Mesenchymal stem cell (in vitro differentiated cells and primary cell): ENCODE data around the gene PLCG2.

Experiments
- DNase-seq: peaks from one replicate; pipeline ENCODE4 v3.0.0-alpha.2; 2013
- H2AFZ ChIP-seq: one replicate; pipeline ENCODE4 v1.6.1; 2013; ENCODE audit warnings: low read depth, mild to moderate bottlenecking, control low read depth, inconsistent platforms, low read length, moderate library complexity
- H2AK5ac ChIP-seq: 2 replicates; pipeline ENCODE4 v1.6.1; 2013; ENCODE audit warnings: low read length, moderate library complexity, mild to moderate bottlenecking, inconsistent platforms; ENCODE audit not compliant: severe bottlenecking
- H2BK120ac ChIP-seq: one replicate; pipeline ENCODE4 v1.6.1; 2013; ENCODE audit warnings: low read depth, mild to moderate bottlenecking, inconsistent platforms, low read length, moderate library complexity
- H2BK12ac ChIP-seq, 2 experiments: one replicate each; pipeline ENCODE4 v1.6.1; 2013; ENCODE audit warnings: inconsistent platforms in 2 of 2, low read length in 2 of 2, mild to moderate bottlenecking in 2 of 2, moderate library complexity in 2 of 2, control low read depth in 1 of 2
- H2BK15ac ChIP-seq: one replicate; pipeline ENCODE4 v1.6.1; 2013; ENCODE audit warnings: mild to moderate bottlenecking, low read depth, inconsistent platforms; ENCODE audit not compliant: poor library complexity, severe bottlenecking
- H2BK5ac ChIP-seq: 2 replicates; pipeline ENCODE4 v1.6.1; 2013; ENCODE audit warnings: low read depth, mild to moderate bottlenecking, low read length, control low read depth, inconsistent platforms; ENCODE audit not compliant: poor library complexity, severe bottlenecking
- H3K14ac ChIP-seq, 2 experiments: one replicate each; pipeline ENCODE4 v1.6.1; 2013; ENCODE audit warnings: inconsistent platforms in 2 of 2, low read length in 2 of 2, control low read depth in 1 of 2, mild to moderate bottlenecking in 1 of 2, moderate library complexity in 1 of 2
- H3K18ac ChIP-seq, 2 experiments: one replicate each; pipeline ENCODE4 v1.6.1; 2013; ENCODE audit warnings: inconsistent platforms in 2 of 2, low read length in 2 of 2, control low read depth in 1 of 2, low read depth in 1 of 2, mild to moderate bottlenecking in 1 of 2
- H3K23ac ChIP-seq, 2 experiments: one replicate each; pipeline ENCODE4 v1.6.1; 2013; ENCODE audit warnings: inconsistent platforms in 2 of 2, low read length in 2 of 2, mild to moderate bottlenecking in 2 of 2, moderate library complexity in 2 of 2, control low read depth in 1 of 2
- H3K27ac ChIP-seq: 2 replicates; pipeline ENCODE4 v1.5.1; 2013; ENCODE audit warnings: mild to moderate bottlenecking, moderate library complexity, low read length, control low read depth, inconsistent platforms; ENCODE audit not compliant: poor library complexity, severe bottlenecking
- H3K27me3 ChIP-seq, 2 experiments: 2 replicates each; pipeline versions ENCODE4 v1.6.1 to v1.7.0; 2013; ENCODE audit warnings: low read length in 2 of 2, mild to moderate bottlenecking in 2 of 2, moderate library complexity in 2 of 2, control low read depth in 1 of 2, inconsistent platforms in 1 of 2; ENCODE audit not compliant: control insufficient read depth in 1 of 2, insufficient read depth in 1 of 2
- H3K36me3 ChIP-seq, 2 experiments: 2 replicates each; pipeline versions ENCODE4 v1.6.1 to v1.7.0; 2013; ENCODE audit warnings: low read length in 2 of 2, control low read depth in 1 of 2, inconsistent platforms in 1 of 2, low read depth in 1 of 2, mild to moderate bottlenecking in 1 of 2; ENCODE audit not compliant: insufficient read depth in 2 of 2, control insufficient read depth in 1 of 2
- H3K4ac ChIP-seq, 2 experiments: one replicate each; pipeline ENCODE4 v1.6.1; 2013; ENCODE audit warnings: inconsistent platforms in 2 of 2, low read length in 2 of 2, mild to moderate bottlenecking in 2 of 2, moderate library complexity in 2 of 2, control low read depth in 1 of 2, low read depth in 1 of 2
- H3K4me1 ChIP-seq: 2 replicates; pipeline ENCODE4 v1.6.1; 2013; ENCODE audit warnings: low read depth, low read length, control low read depth; ENCODE audit not compliant: control insufficient read depth, insufficient read depth
- H3K4me2 ChIP-seq: 2 replicates; pipeline ENCODE4 v1.6.1; 2013; ENCODE audit warnings: low read length, mild to moderate bottlenecking, inconsistent platforms; ENCODE audit not compliant: poor library complexity, severe bottlenecking
- H3K4me3 ChIP-seq, 2 experiments: 2 replicates each; pipeline versions ENCODE4 v1.5.1 to v1.7.0; 2013; ENCODE audit warnings: low read length in 2 of 2, mild to moderate bottlenecking in 2 of 2, control low read depth in 1 of 2, low read depth in 1 of 2; ENCODE audit not compliant: insufficient read depth in 1 of 2
- H3K79me1 ChIP-seq: replicated peaks from 2 replicates; pipeline ENCODE4 v1.6.1; 2013; ENCODE audit warnings: mild to moderate bottlenecking, control low read depth, low read length, inconsistent platforms; ENCODE audit not compliant: poor library complexity, severe bottlenecking
- H3K9ac ChIP-seq: 2 replicates; pipeline ENCODE4 v1.7.0; 2013; ENCODE audit warnings: mild to moderate bottlenecking, low read length, moderate library complexity
- H3K9me3 ChIP-seq: 2 replicates; pipeline ENCODE4 v1.7.0; 2013; ENCODE audit warnings: mild to moderate bottlenecking, low read length; ENCODE audit not compliant: control insufficient read depth
- H4K8ac ChIP-seq: one replicate; pipeline ENCODE4 v1.6.1; 2013; ENCODE audit warnings: inconsistent platforms, mild to moderate bottlenecking, low read length, moderate library complexity
- H4K91ac ChIP-seq: one replicate; pipeline ENCODE4 v1.6.1; 2013; ENCODE audit warnings: mild to moderate bottlenecking, low read length, inconsistent platforms
- WGBS: methylation state at CpG from one replicate; pipeline ENCODE4 v1.1.7; 2013; ENCODE audit warnings: mixed read lengths; 5-methylcytosine and 5-hydroxymethylcytosine counted together

Gene PLCG2

DNA sequence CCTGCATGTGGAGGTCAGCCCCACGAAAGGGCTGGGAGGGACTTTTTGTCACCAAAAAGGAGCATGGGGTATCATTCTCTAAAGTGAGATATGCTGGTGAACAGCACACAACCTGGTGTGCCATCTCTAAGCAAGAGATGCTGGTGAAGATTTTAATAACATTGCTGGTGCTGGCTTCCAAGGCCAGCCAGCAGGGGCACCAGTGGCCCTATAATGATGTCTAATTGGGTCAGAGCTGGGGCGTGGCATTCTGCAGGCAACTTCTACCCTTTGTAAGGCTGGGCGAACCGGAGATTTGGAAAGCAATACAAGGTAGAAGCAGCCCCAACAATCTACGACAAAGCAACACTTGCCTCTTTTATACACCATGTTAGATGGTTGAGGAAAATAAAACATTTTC is 215.4 kb downstream of the PLCG2 start:
- Histone ChIP-seq H3K36me3 (no peaks in the 10 kb centered on the region), H2AK5ac (no peak overlapping the region), H3K4me3 (no peak overlapping the region), H2BK120ac (no peak overlapping the region), H2BK5ac (no peak overlapping the region), H3K4me1 (peaks cover 3% of the 10 kb centered on the region), H3K14ac (no peak overlapping the region), H2BK15ac (no peak overlapping the region), H4K8ac (no peak overlapping the region), H3K9me3 (no peaks in the 10 kb centered on the region), H3K23ac (no peak overlapping the region), H3K79me1 (no peaks in the 10 kb centered on the region), H4K91ac (no peak overlapping the region), H2BK12ac (no peak overlapping the region), H2AFZ (no peak overlapping the region), H3K27me3 (peaks cover 4 to 10% of the 10 kb centered on the region in 2 experiments), H3K9ac (no peak overlapping the region), H3K4ac (no peak overlapping the region), H3K4me2 (no peak overlapping the region), H3K27ac (no peak overlapping the region), H3K18ac (no peak overlapping the region)
- DNase-seq: no peak
- WGBS: 64% methylated on average over 2 of the region's 5 CpGs

DNA sequence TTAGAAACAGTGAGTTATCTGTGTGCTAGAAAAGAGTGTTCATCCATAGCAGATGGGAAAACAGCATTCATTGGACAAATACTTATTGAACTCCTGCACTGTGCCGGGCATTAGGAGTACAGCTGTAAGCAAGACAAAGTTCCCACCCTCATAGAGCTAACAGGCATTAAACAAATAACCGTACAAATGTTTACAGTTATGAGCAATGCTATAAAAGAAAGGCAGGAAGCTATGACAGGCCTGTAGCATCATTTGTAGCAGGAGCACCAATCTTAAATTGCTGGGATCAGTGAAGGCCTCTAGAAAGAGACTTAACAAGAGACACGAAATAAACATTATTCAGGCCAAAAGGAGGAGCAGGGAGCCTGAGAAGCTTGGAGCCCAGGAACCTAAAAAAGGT is 216.6 kb downstream of the PLCG2 start:
- Histone ChIP-seq H3K9me3 (no peaks in the 10 kb centered on the region), H3K4me1 (peaks cover 3% of the 10 kb centered on the region), H2AFZ (no peak overlapping the region), H3K9ac (no peak overlapping the region), H3K4ac (no peak overlapping the region), H3K27me3 (peaks cover 0 to 10% of the 10 kb centered on the region in 2 experiments), H2AK5ac (no peak overlapping the region), H3K79me1 (no peaks in the 10 kb centered on the region), H4K8ac (no peak overlapping the region), H2BK12ac (no peak overlapping the region), H3K23ac (no peak overlapping the region), H2BK120ac (no peak overlapping the region), H3K4me2 (no peak overlapping the region), H4K91ac (no peak overlapping the region), H3K27ac (no peak overlapping the region), H2BK5ac (no peak overlapping the region), H3K36me3 (no peaks in the 10 kb centered on the region), H2BK15ac (no peak overlapping the region), H3K18ac (no peak overlapping the region), H3K14ac (no peak overlapping the region), H3K4me3 (no peak overlapping the region)
- peak; percentile 43 for DNase-seq
- 53% methylated on average over 2 of the region's 3 CpGs for WGBS

DNA sequence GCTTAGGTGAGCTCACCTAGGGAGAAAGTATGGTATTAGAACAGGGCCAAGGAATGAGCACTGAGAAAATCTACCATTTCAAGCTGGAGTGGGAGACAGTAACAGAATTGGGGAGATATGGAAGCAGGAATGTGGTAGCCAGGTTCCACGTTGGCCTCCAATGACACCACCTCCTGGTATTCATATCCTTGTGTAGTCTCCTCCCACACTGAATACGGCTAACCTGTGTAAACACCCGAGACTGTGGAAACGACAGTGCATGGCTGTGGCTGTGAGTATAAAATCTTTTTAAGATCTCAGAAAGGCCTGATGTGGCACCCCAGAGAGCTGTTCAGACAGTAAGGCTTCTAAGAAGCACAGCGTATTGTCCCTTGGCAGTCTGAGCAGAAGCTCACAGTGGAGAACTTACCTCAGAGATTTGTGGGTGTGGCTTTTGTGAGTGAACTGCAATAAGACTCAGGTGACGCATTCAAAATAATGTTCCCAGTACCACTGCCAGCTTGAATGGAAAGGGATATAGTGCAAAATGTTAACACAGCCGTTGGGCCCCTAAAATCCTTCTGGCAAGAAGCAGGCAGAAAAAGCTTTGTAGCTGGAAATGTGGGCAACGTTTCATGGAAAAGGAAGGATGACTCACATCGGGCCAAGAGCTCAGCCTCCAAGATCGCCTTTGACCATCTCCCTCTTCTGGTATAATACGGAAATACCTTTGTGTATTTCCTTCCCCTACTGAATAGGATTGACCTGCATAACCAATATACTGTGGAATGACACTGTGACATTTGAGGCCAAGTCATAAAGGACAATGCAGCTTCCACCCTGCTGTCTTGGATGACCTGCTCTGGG is 217.8 kb downstream of the PLCG2 start:
- peak overlapping the region; percentile 35 for H4K91ac ChIP-seq
- WGBS: 59% methylated on average over 8 of the region's 11 CpGs

DNA sequence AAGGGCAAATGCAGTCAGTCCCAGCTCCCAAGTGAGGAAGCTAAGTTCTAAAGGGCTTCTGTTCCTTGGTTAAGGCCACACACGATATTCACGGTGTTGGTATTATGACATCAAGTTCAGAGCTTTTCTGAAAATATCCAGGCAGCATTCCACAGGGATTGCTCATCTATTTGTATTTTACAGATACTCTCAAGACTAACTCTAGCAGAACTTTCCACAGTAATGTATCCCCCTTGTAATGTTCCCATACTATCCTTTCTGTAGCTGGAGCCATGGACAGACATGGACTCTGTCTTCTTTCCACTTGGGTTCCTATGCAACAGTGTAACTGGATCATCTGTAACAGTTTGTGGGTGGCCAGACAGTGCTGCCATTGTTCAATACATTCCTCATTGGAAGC is 218.6 kb downstream of the PLCG2 start:
- no peak overlapping the region for H2AFZ ChIP-seq
- 0% methylated on average over 2 of the region's 2 CpGs for WGBS
- peaks cover 0 to 8% of the 10 kb centered on the region in 2 experiments for H3K27me3 ChIP-seq

More for the DNA sequence above, 217.8 kb downstream of the PLCG2 start:
- peak overlapping the region; percentile 5 for H3K9ac ChIP-seq
- peak overlapping the region in 1 of 2 experiments; percentile 72 for H3K18ac ChIP-seq
- no peak overlapping the region for H3K4me2 ChIP-seq
- peak overlapping the region in 1 of 2 experiments; percentile 59 for H2BK12ac ChIP-seq
- no peak overlapping the region for H2BK15ac ChIP-seq
- peaks cover 3% of the 10 kb centered on the region for H3K4me1 ChIP-seq
- H2AFZ ChIP-seq: no peak overlapping the region
- H2BK5ac ChIP-seq: no peak overlapping the region
- no peak overlapping the region for H3K23ac ChIP-seq
- peak overlapping the region in 1 of 2 experiments; percentile 2 for H3K4me3 ChIP-seq
- DNase-seq: peak; percentile 85
- no peak overlapping the region for H2AK5ac ChIP-seq
- no peaks in the 10 kb centered on the region for H3K9me3 ChIP-seq
- no peak overlapping the region for H2BK120ac ChIP-seq
- peaks cover 0 to 10% of the 10 kb centered on the region in 2 experiments for H3K27me3 ChIP-seq
- H3K79me1 ChIP-seq: no peaks in the 10 kb centered on the region
- no peaks in the 10 kb centered on the region for H3K36me3 ChIP-seq
- peak overlapping the region; percentile 73 for H3K27ac ChIP-seq
- no peak overlapping the region for H3K4ac ChIP-seq
- peak overlapping the region; percentile 77 for H4K8ac ChIP-seq
- H3K14ac ChIP-seq: no peak overlapping the region

More for the DNA sequence above, 218.6 kb downstream of the PLCG2 start:
- no peak overlapping the region for H2BK15ac ChIP-seq
- H3K27ac ChIP-seq: peak overlapping the region; percentile 73
- H3K9ac ChIP-seq: peak overlapping the region; percentile 5
- no peak overlapping the region for H4K8ac ChIP-seq
- peaks cover 3% of the 10 kb centered on the region for H3K4me1 ChIP-seq
- no peak overlapping the region for H2AK5ac ChIP-seq
- H3K18ac ChIP-seq: no peak overlapping the region
- H3K4me2 ChIP-seq: no peak overlapping the region
- no peak overlapping the region for H3K14ac ChIP-seq
- no peak overlapping the region for H4K91ac ChIP-seq
- no peak overlapping the region for H2BK120ac ChIP-seq
- H3K36me3 ChIP-seq: no peaks in the 10 kb centered on the region
- no peaks in the 10 kb centered on the region for H3K9me3 ChIP-seq
- H3K4me3 ChIP-seq: peak overlapping the region in 1 of 2 experiments; percentile 2
- H2BK12ac ChIP-seq: no peak overlapping the region
- peak; percentile 94 for DNase-seq
- H2BK5ac ChIP-seq: no peak overlapping the region
- H3K79me1 ChIP-seq: no peaks in the 10 kb centered on the region
- H3K4ac ChIP-seq: no peak overlapping the region
- H3K23ac ChIP-seq: no peak overlapping the region
